ENCODE measurements around the gene TSHR.
"Not testable (repeated sequence)": the region's sequence is repeated elsewhere in the genome, so short reads cannot be mapped to it uniquely, and the experiment has no call there.

TSHR gene

DNA sequence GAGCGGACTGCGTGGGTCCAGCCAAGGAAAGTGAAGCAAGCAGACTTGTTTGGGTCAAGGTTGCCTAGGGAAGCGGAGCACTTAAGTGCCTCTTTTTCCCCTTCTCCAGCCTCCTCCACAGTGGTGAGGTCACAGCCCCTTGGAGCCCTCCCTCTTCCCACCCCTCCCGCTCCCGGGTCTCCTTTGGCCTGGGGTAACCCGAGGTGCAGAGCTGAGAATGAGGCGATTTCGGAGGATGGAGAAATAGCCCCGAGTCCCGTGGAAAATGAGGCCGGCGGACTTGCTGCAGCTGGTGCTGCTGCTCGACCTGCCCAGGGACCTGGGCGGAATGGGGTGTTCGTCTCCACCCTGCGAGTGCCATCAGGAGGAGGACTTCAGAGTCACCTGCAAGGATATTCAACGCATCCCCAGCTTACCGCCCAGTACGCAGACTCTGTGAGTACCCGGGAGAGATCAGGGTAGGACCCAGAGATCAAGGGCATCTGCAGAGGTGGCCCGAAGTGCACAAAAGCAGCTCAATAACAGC lies at the start of gene TSHR:
Gene TSHR (plus strand): TSS at position 206 of the 526 bp plus-strand sequence. CDS start 60 bp downstream, at position 266.
- Mint-ChIP-seq H3K27ac (peak within 1 kb of the TSS; percentile 77), H3K4me3 (peak within 1 kb of the TSS; percentile 86 to 88), H3K9me3 (no peaks in the 10 kb centered on the region), H3K27me3 (peaks cover 6 to 9% of the 10 kb centered on the region in 2 donors), H3K4me1 (peaks cover 24 to 28% of the 10 kb centered on the region in 2 donors), H3K36me3 (no peaks in the 10 kb centered on the region)
- DNase-seq (no peak), ATAC-seq (replicated peaks) (no peak)

DNA sequence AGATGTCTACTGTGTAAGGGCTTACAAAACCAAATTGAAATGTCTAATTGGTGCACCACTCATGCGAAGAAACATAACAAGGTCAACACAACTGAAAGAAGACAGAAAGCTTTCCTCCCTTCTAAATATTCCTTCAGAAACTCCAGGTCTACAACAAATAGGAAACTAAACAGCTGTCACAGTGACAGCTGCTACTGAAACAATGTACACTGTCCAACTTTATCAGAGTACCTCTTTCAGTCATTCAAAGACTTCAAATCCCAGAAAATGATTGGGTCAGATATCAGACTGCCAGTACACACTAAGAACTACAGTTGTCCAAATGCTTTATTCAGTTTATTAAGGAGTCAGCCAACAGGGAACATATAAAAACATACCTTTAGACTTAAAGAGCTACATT lies 49.1 kb upstream of the TSHR start:
- no peaks in the 10 kb centered on the region for H3K27me3 Mint-ChIP-seq
- DNase-seq (no peak), ATAC-seq (replicated peaks) (no peak)
- no peak overlapping the region for H3K4me3 Mint-ChIP-seq
- H3K4me1 Mint-ChIP-seq: no peaks in the 10 kb centered on the region
- H3K27ac Mint-ChIP-seq: no peak overlapping the region
- H3K36me3 Mint-ChIP-seq: peaks cover 13 to 16% of the 10 kb centered on the region in 2 donors
- no peaks in the 10 kb centered on the region for H3K9me3 Mint-ChIP-seq

DNA sequence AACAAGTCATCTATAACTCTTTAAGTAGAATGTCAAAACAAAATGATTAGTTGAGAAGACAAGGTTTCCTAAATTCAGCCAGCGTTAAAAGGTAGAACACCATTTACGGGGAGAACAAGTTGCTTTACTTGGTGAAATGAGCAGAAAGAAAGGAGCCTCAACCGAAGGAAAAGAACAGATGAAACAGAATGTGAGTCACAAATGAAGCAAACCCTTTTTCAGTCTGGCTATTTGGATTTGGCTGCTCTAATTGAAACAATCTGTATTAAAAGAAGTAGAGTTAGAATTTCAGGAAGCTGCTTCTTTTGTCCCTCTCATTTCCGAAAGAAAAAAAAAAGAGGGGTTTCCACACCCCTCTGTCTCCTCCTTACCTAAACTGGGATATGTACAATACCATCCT lies 48.5 kb upstream of the TSHR start:
- no peak overlapping the region for H3K27ac Mint-ChIP-seq
- H3K36me3 Mint-ChIP-seq: peaks cover 13 to 16% of the 10 kb centered on the region in 2 donors
- H3K9me3 Mint-ChIP-seq: no peaks in the 10 kb centered on the region
- no peaks in the 10 kb centered on the region for H3K4me1 Mint-ChIP-seq
- H3K4me3 Mint-ChIP-seq: no peak overlapping the region
- ATAC-seq (replicated peaks) (no peak), DNase-seq (no peak)
- H3K27me3 Mint-ChIP-seq: no peaks in the 10 kb centered on the region

DNA sequence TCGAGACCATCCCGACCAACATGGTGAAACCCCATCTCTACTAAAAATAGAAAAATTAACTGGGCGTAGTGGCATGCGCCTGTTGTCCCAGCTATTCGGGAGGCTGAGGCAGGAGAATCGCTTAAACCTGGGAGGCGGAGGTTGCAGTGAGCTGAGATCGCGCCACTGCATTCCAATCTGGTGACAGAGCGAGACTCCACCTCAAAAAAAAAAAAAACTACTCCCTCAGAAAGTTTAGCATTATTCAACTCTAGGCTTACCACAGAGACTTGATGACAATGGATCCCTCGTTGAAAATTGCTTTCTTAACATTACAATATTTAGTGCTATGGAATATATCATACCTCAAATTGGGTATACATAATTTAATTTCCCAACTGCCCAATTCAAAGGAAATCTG lies 43.4 kb upstream of the TSHR start:
- DNase-seq; H3K27ac Mint-ChIP-seq; H3K9me3 Mint-ChIP-seq; H3K4me1 Mint-ChIP-seq; ATAC-seq (replicated peaks); H3K27me3 Mint-ChIP-seq; H3K4me3 Mint-ChIP-seq: not testable (repeated sequence)
- peaks cover 14 to 20% of the 10 kb centered on the region in 2 donors for H3K36me3 Mint-ChIP-seq

DNA sequence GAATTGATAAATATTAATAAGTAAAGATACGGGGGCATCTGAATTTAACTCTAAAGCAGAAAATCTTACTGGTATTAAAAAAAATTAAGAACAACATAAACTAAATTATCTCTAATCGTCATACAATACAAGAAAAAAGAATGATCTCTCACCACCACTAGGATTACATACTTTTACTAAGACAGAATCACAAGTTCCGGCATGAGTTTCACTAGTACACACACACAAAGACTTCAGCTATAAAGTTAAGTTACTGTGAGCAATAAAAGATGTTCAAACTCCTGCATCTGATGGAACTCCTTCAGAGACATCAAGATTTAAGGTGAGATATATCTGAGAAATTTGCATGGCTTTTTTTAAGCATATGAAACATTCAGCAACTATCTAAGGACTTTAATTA lies 35.8 kb upstream of the TSHR start:
- H3K9me3 Mint-ChIP-seq: peaks cover 2 to 4% of the 10 kb centered on the region in 2 donors
- no peaks in the 10 kb centered on the region for H3K4me1 Mint-ChIP-seq

DNA sequence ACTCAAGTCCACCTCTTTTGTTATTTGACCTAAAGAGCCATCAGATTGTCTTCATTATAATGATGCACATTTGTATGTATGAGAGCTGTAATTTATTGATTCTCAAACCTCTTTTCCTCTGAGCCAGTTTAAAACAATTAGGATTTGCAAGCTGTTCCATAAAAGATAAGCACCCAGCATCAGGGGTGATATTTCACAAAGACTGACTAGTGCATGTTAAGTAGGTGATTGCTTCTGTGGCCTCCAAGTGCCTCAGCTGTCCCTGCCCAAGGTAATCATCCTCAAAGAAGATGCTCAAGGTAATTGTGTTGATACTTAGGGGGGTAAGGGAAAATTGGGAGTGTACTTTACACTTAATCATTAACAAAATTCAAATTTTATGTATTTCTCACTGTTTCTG lies 32.1 kb upstream of the TSHR start:
- H3K4me1 Mint-ChIP-seq: peaks cover 0 to 2% of the 10 kb centered on the region in 2 donors
- peaks cover under 1 to 3% of the 10 kb centered on the region in 2 donors for H3K27me3 Mint-ChIP-seq
- H3K36me3 Mint-ChIP-seq: peaks cover 19 to 32% of the 10 kb centered on the region in 2 donors
- DNase-seq (no peak), ATAC-seq (replicated peaks) (no peak)
- H3K27ac Mint-ChIP-seq: no peak overlapping the region
- peaks cover 6 to 9% of the 10 kb centered on the region in 2 donors for H3K9me3 Mint-ChIP-seq
- no peak overlapping the region for H3K4me3 Mint-ChIP-seq

More for the DNA sequence above, 35.8 kb upstream of the TSHR start:
- Mint-ChIP-seq H3K27me3 (no peaks in the 10 kb centered on the region), H3K36me3 (peaks cover 13 to 19% of the 10 kb centered on the region in 2 donors), H3K27ac (no peak overlapping the region), H3K4me3 (no peak overlapping the region)
- no peak for ATAC-seq (replicated peaks)
- no peak for DNase-seq

DNA sequence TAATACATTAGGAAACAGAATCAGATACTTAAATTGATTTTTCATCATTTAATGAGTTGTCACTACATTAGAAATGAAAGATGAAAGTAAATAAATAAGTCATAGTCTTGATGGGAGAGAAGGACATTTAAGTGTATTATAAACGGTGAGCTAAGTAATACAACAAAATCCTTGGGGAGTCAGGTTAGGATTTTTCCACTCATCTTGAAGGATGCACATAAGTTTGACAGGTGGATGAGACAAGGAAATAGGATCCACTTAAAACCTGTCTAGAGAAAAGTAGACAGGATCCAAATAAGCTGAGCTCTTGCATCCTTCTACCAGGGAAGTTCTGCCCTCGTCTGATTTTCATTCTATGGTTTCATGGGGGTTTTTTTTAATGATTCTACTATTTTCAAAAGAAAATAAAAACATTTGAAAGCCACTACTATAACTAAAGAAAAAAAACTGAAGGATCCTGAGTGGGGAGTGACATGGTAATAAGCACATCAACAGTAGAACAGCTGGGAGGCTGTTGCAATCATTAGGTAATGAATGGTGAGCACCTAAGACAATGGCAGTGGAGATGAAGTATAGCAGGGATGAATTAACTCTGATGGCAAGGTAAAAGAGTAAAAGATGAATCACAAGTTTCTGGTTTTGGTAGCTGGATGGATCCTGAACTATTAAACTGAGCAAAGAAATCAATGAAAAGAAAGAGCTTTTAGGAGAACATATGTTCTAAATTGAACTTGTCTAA lies 30.9 kb upstream of the TSHR start:
- no peak overlapping the region for H3K4me3 Mint-ChIP-seq
- H3K4me1 Mint-ChIP-seq: peaks cover 0 to 6% of the 10 kb centered on the region in 2 donors
- H3K27ac Mint-ChIP-seq: no peak overlapping the region
- no peak for DNase-seq
- H3K9me3 Mint-ChIP-seq: peaks cover 12 to 13% of the 10 kb centered on the region in 2 donors
- ATAC-seq (replicated peaks): no peak
- H3K27me3 Mint-ChIP-seq: peaks cover 6% of the 10 kb centered on the region in 2 donors
- H3K36me3 Mint-ChIP-seq: peaks cover 26 to 43% of the 10 kb centered on the region in 2 donors

DNA sequence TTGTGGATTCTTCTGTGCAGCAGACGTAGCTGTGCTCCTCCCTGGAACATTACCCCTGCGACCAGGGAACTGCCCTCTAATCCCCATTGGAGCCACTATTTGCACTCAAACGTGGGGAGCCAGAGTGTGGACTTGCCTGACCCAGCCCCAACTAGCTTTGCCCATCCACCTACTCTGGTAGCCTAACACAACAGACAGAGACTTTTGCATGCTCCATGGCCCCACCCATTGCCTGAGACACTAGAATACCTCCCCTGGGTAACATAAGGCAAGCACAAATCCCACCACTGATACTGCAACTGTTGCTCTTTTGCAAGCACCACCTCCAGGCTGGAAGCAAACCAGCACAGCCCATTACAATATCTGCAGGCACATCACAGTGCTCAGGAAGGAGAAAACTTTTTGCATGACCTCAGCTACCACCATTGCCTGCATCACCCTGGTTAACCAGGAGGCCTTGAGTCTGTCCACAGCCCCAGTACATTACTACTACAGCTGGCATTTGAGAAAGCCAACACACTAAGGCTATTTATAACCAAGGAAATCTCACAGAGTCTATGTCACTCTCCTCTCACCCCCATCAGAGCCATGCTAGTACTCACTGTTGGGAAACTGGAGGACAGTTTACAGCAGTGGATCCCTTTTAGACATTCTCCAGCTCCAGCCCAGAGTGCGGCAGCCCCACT lies 28.9 kb upstream of the TSHR start:
- Mint-ChIP-seq H3K27me3 (peaks cover 6% of the 10 kb centered on the region in 2 donors), H3K9me3 (peaks cover 12 to 13% of the 10 kb centered on the region in 2 donors), H3K27ac (no peak overlapping the region), H3K4me3 (no peak overlapping the region), H3K4me1 (peaks cover 14 to 25% of the 10 kb centered on the region in 2 donors), H3K36me3 (peaks cover 26 to 48% of the 10 kb centered on the region in 2 donors)
- DNase-seq: no peak
- ATAC-seq (replicated peaks): no peak

DNA sequence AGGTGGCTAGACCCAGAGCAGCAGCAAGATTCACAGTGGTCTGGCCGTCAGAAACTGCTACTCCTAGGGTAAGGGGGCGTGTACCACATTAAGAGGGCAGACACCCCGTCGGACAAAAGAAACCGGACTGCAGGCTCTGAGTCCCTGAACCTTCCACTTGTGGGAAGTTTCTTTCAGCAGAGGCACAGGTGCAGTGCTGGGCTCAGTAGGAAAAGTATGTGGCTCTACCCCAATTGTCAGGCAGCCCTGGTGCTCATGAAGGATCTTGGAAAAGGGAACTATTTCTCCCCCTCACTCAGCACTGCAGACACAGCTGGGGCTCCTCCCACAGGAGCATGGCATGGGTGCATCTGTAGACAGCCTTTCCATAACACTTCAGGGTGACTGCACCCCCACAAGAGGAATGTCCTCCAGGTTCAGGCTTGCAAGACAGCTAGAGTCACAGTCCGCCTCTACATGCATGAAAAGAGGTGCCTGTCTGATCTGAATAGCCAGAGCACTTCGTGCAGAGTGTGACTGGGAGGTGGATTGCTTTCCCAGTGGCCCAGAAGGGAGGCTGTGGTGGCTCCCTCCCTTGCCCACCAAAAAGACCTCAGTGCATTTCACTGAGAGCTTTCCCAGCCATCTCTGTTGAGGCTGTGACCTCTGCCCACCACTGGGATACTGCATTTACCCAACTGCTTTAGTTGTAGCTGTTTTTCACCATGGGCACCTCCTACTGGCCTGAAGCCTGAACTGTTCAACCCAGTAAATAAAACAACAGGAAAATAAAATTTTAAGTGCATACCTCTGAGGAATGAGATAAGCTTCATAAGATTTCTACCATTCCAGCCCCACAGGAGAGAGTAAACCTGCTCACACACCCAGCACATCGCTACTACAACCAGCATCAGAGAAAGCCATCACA lies 28.1 kb upstream of the TSHR start:
- Mint-ChIP-seq H3K27ac (no peak overlapping the region), H3K4me1 (peaks cover 15 to 26% of the 10 kb centered on the region in 2 donors), H3K9me3 (peaks cover 12 to 13% of the 10 kb centered on the region in 2 donors)

DNA sequence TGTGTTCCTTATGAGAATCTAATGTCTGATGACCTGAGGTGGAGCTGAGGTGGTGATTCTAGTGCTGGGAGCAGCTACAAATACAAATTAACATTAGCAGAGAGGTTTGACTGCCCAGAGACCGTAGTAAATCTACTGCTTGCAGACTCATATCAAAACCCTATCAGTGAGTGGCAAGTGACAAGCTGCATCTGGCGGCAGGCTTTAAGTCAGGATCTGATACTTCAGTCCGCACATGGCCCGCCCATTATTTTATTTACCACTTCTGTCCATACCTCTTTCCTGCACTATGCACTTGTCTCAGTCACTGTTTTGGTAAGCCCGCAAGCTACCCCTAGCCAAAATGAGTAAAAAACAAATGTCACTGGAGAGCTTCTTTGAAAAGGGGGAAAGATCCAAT lies 25.3 kb upstream of the TSHR start:
- H3K27me3 Mint-ChIP-seq: peaks cover 6 to 11% of the 10 kb centered on the region in 2 donors
- peaks cover 20 to 40% of the 10 kb centered on the region in 2 donors for H3K4me1 Mint-ChIP-seq
- H3K4me3 Mint-ChIP-seq: no peak overlapping the region
- peaks cover 23 to 52% of the 10 kb centered on the region in 2 donors for H3K36me3 Mint-ChIP-seq
- DNase-seq (no peak), ATAC-seq (replicated peaks) (no peak)
- H3K27ac Mint-ChIP-seq: no peak overlapping the region
- peaks cover 8 to 10% of the 10 kb centered on the region in 2 donors for H3K9me3 Mint-ChIP-seq

More for the DNA sequence above, 28.1 kb upstream of the TSHR start:
- ATAC-seq (replicated peaks): no peak
- peaks cover 26 to 48% of the 10 kb centered on the region in 2 donors for H3K36me3 Mint-ChIP-seq
- no peak overlapping the region for H3K4me3 Mint-ChIP-seq
- no peak for DNase-seq
- peaks cover 6% of the 10 kb centered on the region in 2 donors for H3K27me3 Mint-ChIP-seq

DNA sequence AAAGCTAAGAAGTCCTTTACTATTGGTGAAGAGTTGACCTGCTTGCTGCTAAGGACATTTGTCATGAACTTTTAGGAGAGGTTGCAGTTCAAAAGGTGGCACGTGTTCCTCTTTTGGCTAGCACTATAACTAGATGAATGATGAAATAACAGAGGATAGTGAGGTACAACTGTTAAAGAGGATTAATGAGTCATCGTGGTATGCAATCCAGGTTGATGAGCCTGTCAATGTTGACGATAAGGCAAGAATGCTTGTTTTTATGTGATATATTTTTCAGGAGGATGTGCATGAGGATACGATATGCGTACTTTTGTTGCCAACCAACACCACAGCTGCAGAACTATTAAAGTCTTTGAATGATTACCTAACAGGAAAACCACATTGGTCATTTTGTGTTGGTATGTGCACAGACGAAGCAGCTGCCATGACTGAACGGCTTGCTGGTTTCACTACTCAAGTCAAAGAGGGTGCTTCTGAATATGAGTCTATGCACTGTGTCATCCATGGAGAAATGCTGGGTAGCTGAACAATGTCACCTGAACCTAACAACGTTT lies 24.5 kb upstream of the TSHR start:
- Mint-ChIP-seq H3K36me3 (peaks cover 20 to 50% of the 10 kb centered on the region in 2 donors), H3K27ac (no peak overlapping the region), H3K9me3 (peaks cover 8% of the 10 kb centered on the region in 2 donors), H3K4me1 (peaks cover 20 to 40% of the 10 kb centered on the region in 2 donors), H3K4me3 (peak overlapping the region; percentile 14 to 47), H3K27me3 (peaks cover 6 to 11% of the 10 kb centered on the region in 2 donors)
- DNase-seq (peak; percentile 39), ATAC-seq (replicated peaks) (peak; percentile 98 to 99)

DNA sequence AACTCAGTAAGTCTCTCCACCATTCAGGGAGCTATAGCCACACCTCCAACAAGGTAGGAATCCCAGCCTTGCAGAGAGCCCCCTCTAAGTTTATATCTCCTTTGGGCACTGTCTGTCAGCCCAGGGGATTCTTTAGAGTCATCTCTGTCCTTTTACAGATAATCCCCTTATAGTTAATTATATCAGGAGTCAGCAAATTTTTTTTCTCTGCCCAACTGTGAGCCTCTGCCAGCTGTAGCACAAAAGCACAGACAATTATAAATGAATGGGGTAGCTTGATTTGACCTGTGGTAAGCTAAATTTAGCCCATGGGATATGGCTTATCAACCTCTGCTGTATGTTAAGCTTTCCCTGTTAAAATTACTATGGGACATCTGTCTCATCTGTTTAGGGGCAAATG lies 22.1 kb upstream of the TSHR start:
- Mint-ChIP-seq H3K27me3 (peaks cover 6 to 9% of the 10 kb centered on the region in 2 donors), H3K27ac (peak overlapping the region; percentile 21), H3K4me3 (no peak overlapping the region), H3K36me3 (peaks cover 19 to 37% of the 10 kb centered on the region in 2 donors), H3K4me1 (peaks cover 23 to 38% of the 10 kb centered on the region in 2 donors), H3K9me3 (peaks cover 7 to 8% of the 10 kb centered on the region in 2 donors)
- ATAC-seq (replicated peaks) (no peak), DNase-seq (no peak)

DNA sequence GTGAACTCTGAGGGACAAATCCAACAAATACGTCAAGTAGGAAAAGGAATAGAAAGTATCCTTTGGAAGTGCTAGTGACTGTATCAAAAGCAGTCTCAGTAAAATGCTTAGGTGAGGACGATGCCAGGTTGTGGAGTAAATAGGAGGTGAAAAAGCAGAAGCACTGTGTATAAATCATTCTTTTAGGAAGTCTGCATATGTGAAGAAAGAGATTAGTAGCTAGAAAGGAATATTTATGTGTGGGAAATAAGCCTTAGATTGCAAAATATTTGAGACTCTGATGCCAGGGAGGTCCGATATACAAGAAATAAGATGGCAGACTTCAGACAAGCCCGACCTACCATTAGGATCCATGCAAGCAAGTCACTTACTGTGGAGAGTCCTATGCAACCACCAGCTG lies 21.7 kb upstream of the TSHR start:
- Mint-ChIP-seq H3K36me3 (peaks cover 16 to 33% of the 10 kb centered on the region in 2 donors), H3K27me3 (peaks cover 2 to 5% of the 10 kb centered on the region in 2 donors), H3K27ac (no peak overlapping the region), H3K4me1 (peaks cover 23 to 34% of the 10 kb centered on the region in 2 donors), H3K4me3 (no peak overlapping the region), H3K9me3 (peaks cover 3 to 5% of the 10 kb centered on the region in 2 donors)
- no peak for DNase-seq
- ATAC-seq (replicated peaks): no peak

Data from stimulated activated naive B cell treated with anti-CD40 and anti-IgM and Interleukin-4, amounts not matched to agents 10 μg/mL and 1 μg/mL and 100 μg/mL, for 72 hours (primary cell).